Ishikawa (cell line): ENCODE measurements around the gene SPTSSB.

ENCODE experiments used
- CEBPB ChIP-seq: IDR thresholded peaks from 2 replicates; pipeline ENCODE4 v1.6.1; 2012
- EP300 ChIP-seq: IDR thresholded peaks from 2 replicates; pipeline ENCODE4 v1.6.1; 2012; ENCODE audit warnings: borderline replicate concordance
- FOXM1 ChIP-seq: IDR thresholded peaks from 2 replicates; pipeline ENCODE4 v1.6.1; 2012; ENCODE audit warnings: low read depth, borderline replicate concordance
- RAD21 ChIP-seq: IDR thresholded peaks from 2 replicates; pipeline ENCODE4 v1.6.1; 2012; ENCODE audit warnings: low read depth
- TAF1 ChIP-seq: IDR thresholded peaks from 2 replicates; pipeline ENCODE4 v1.6.1; 2012; ENCODE audit warnings: low read depth, mild to moderate bottlenecking
- TEAD4 ChIP-seq: IDR thresholded peaks from 2 replicates; pipeline ENCODE4 v1.6.1; 2012
- YY1 ChIP-seq: IDR thresholded peaks from 2 replicates; pipeline ENCODE4 v1.6.1; 2012; ENCODE audit warnings: low read depth
- TF ChIP-seq, protein P1 (sequence below): IDR thresholded peaks from 2 replicates; pipeline ENCODE4 v1.6.1; 2012

DNA sequence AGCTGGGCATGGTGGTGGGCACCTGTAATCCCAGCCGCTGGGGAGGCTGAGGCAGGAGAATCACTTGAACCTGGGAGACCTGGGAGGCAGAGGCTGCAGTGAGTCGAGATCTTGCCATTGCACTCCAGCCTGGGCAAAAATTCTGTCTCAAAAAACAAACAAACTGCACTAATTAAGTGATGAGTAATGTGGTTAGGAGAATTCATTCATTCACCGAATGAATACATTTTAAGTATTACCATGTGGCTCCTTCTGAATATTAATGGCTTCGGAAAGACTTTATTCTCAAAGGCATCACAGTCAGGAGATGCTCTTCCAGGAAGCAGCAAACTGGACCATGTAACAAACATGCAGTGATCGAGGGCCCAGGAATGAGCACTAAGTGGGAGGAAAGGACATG is 23.6 kb downstream of the SPTSSB start:
- TF ChIP-seq FOXM1, result no peak
- TF ChIP-seq YY1, result no peak
- TF ChIP-seq TEAD4, result no peak
- TF ChIP-seq TAF1, result no peak
- TF ChIP-seq, protein P1, sequence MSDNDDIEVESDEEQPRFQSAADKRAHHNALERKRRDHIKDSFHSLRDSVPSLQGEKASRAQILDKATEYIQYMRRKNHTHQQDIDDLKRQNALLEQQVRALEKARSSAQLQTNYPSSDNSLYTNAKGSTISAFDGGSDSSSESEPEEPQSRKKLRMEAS, result no peak
- no peak for TF ChIP-seq EP300
- no peak for TF ChIP-seq CEBPB
- no peak for TF ChIP-seq RAD21
